ENCODE measurements around the gene NFKBIE.

NFKBIE gene

GRCh38 chr6:44257025-44257752 is 8.2 kb downstream of the NFKBIE start, which contains the start of gene SLC35B2:
TSS of gene SLC35B2 (minus strand) at chr6:44257528. CDS start at chr6:44257410, 118 bp downstream.
- peaks cover 47% of the 10 kb centered on the region for H3K36me3 ChIP-seq (ENCODE audit: control insufficient read depth, insufficient read depth, low read length)
- H3K4me3 ChIP-seq (replicated peaks; ENCODE audit: low read depth, low read length): peak within 1 kb of the TSS; percentile 80
- no peak for TF ChIP-seq CTCF (IDR thresholded peaks at IDR 0.05; ENCODE audit: insufficient read depth, low read length, poor library complexity, severe bottlenecking)
- H3K27me3 ChIP-seq (replicated peaks; ENCODE audit: control insufficient read depth, insufficient read depth, low read length): no peaks in the 10 kb centered on the region
- peak; percentile 86 for DNase-seq (ENCODE audit: extremely low read depth, insufficient read length)

GRCh38 chr6:44256775-44257024 is 8.7 kb downstream of the NFKBIE start:
- DNase-seq (ENCODE audit: extremely low read depth, insufficient read length): no peak
- peak overlapping the region; percentile 80 for H3K4me3 ChIP-seq (replicated peaks; ENCODE audit: low read depth, low read length)
- peaks cover 47% of the 10 kb centered on the region for H3K36me3 ChIP-seq (ENCODE audit: control insufficient read depth, insufficient read depth, low read length)
- no peak for TF ChIP-seq CTCF (IDR thresholded peaks at IDR 0.05; ENCODE audit: insufficient read depth, low read length, poor library complexity, severe bottlenecking)
- no peaks in the 10 kb centered on the region for H3K27me3 ChIP-seq (replicated peaks; ENCODE audit: control insufficient read depth, insufficient read depth, low read length)

GRCh38 chr6:44255871-44256774 is 9.2 kb downstream of the NFKBIE start:
- Histone ChIP-seq H3K27me3 (replicated peaks; ENCODE audit: control insufficient read depth, insufficient read depth, low read length) (no peaks in the 10 kb centered on the region), H3K4me3 (replicated peaks; ENCODE audit: low read depth, low read length) (peak overlapping the region; percentile 80), H3K36me3 (ENCODE audit: control insufficient read depth, insufficient read depth, low read length) (peaks cover 46% of the 10 kb centered on the region)
- TF ChIP-seq CTCF (IDR thresholded peaks at IDR 0.05; ENCODE audit: insufficient read depth, low read length, poor library complexity, severe bottlenecking): no peak
- DNase-seq (ENCODE audit: extremely low read depth, insufficient read length): peak; percentile 49

- peak overlapping the region; percentile 80 for H3K4me3 ChIP-seq (replicated peaks; ENCODE audit: low read depth, low read length)
- peaks cover 51% of the 10 kb centered on the region for H3K36me3 ChIP-seq (ENCODE audit: control insufficient read depth, insufficient read depth, low read length)
- peak; percentile 60 for DNase-seq (ENCODE audit: extremely low read depth, insufficient read length)
These were observed 10.1 kb downstream of the NFKBIE start for GRCh38 chr6:44255105-44255808.

More at GRCh38 chr6:44255105-44255808, 10.1 kb downstream of the NFKBIE start:
- no peak for TF ChIP-seq CTCF (IDR thresholded peaks at IDR 0.05; ENCODE audit: insufficient read depth, low read length, poor library complexity, severe bottlenecking)
- no peaks in the 10 kb centered on the region for H3K27me3 ChIP-seq (replicated peaks; ENCODE audit: control insufficient read depth, insufficient read depth, low read length)
